Spleen (tissue), 11 donors: ENCODE data around the gene RCN2. TPM values are rescaled to one million over a fixed set of nuclear protein-coding genes. Genes with fewer than 3 reads are reported as not detected.
A peak's percentile ranks its signal among the peaks of the same experiment; 100 is the strongest.

Source experiments
- DNase-seq: peaks from one replicate; pipeline ENCODE4 v3.0.0-alpha.2; 2020
- H3K27ac ChIP-seq, 8 donors: fragments of 200-600 bp; sonication (generic) in 7 of 8; 1 replicate in 4 of 8; 2 replicates in 4 of 8; pipeline versions ENCODE4 v1.5.0 to v1.8.0; 2016 to 2021; ENCODE audit warnings: inconsistent platforms in 4 of 8, mild to moderate bottlenecking in 4 of 8, moderate library complexity in 1 of 8
- H3K27me3 ChIP-seq, 7 donors: fragments of 200-600 bp; sonication (generic) in 6 of 7; replicated peaks in 1 of 7; 1 replicate in 4 of 7; 2 replicates in 3 of 7; pipeline versions ENCODE4 v1.5.0 to v1.8.0; 2016 to 2021; ENCODE audit warnings: inconsistent platforms in 3 of 7, mild to moderate bottlenecking in 1 of 7
- H3K36me3 ChIP-seq, 6 donors: fragments of 200-600 bp; sonication (generic) in 5 of 6; 1 replicate in 4 of 6; 2 replicates in 2 of 6; pipeline versions ENCODE4 v1.5.0 to v1.8.0; 2016 to 2021; ENCODE audit warnings: inconsistent platforms in 2 of 6
- H3K4me1 ChIP-seq, 6 donors: fragments of 200-600 bp; sonication (generic) in 5 of 6; 1 replicate in 3 of 6; 2 replicates in 3 of 6; pipeline versions ENCODE4 v1.5.0 to v1.8.0; 2016 to 2021; ENCODE audit warnings: inconsistent platforms in 3 of 6
- H3K4me3 ChIP-seq, 8 donors: fragments of 200-600 bp; sonication (generic) in 7 of 8; 1 replicate in 4 of 8; 2 replicates in 4 of 8; pipeline versions ENCODE4 v1.5.0 to v1.8.0; 2016 to 2021; ENCODE audit warnings: inconsistent platforms in 4 of 8, mild to moderate bottlenecking in 4 of 8, moderate library complexity in 2 of 8
- H3K9me3 ChIP-seq, 8 donors: fragments of 200-600 bp; sonication (generic) in 7 of 8; 1 replicate in 4 of 8; 2 replicates in 4 of 8; pipeline versions ENCODE4 v1.5.0 to v1.8.0; 2016 to 2021; ENCODE audit warnings: inconsistent platforms in 4 of 8
- CTCF ChIP-seq, 11 experiments: fragments of 200-600 bp in 7 of 11; fragments of 450-650 bp in 4 of 11; sonication (generic) in 4 of 11; IDR thresholded peaks in 8 of 11; conservative IDR thresholded peaks in 3 of 11; 1 replicate in 7 of 11; 2 replicates in 4 of 11; pipeline versions ENCODE4 v1.4.0 to v1.8.0; 2016 to 2021; ENCODE audit warnings: antibody characterized with exemption in 11 of 11, inconsistent platforms in 4 of 11, mild to moderate bottlenecking in 1 of 11
- POLR2A ChIP-seq, 3 donors: fragments of 450-650 bp; IDR thresholded peaks; one replicate each; pipeline ENCODE4 v1.5.1; 2017; ENCODE audit warnings: antibody characterized with exemption in 3 of 3, mild to moderate bottlenecking in 1 of 3
- POLR2AphosphoS5 ChIP-seq, 3 donors: sonication (generic); formaldehyde crosslinking; IDR thresholded peaks; one replicate each; pipeline ENCODE4 v1.5.1; 2017; ENCODE audit warnings: antibody characterized with exemption in 3 of 3
- WGBS, 5 donors: extraction: QIAGEN DNeasy Blood & Tissue Kit in 3 of 5; methylation state at CpG; one replicate each; pipeline versions ENCODE4 v1.1.5 to v1.1.7; 2013 to 2018; 5-methylcytosine and 5-hydroxymethylcytosine counted together
- intact Hi-C: fragments of 100-400 bp; cut with DNase I; formaldehyde crosslinking; loops from one replicate; pipeline ENCODE4 v1.15.0; 2023; ENCODE audit warnings: low total_unique reads
- polyA plus RNA-seq, 3 donors: library from polyadenylated mRNA; stranded (reverse); fragments of 200-250 nt; gene quantifications; one replicate each; pipeline ENCODE4 v1.2.1, GENCODE V29; 2013
- total RNA-seq, 7 donors: library from RNA; depleted of rRNA in 3 of 7; stranded (reverse); fragments of >200 nt in 3 of 7; fragmentation: NEBNext Ultra II Directional in 4 of 7; extraction: Animal tissue kit (Norgen Biotek cat#: 25700) in 4 of 7; gene quantifications; one replicate each; pipeline versions ENCODE4 v1.1.0 to v1.2.1, GENCODE V29; 2016 to 2021
- donor health status: healthy with polysubstance abuse.
- donor health status: DM: no; HTN: no; CAD: no; lungs with moderate emphysema.
- donor health status: DM: no; HTN: no; CAD: no.
- donor health status: Bipolar disorder and iron deficiency.
- donor health status: healthy.
- donor health status: DM: no; HTN: no; CAD: no.
- donor health status: DM: yes; HTN: yes; CAD: no.

Gene RCN2
- total and polyA plus RNA-seq, 10 donors: 24.6 to 38.3 (median 31.6) TPM

GRCh38 chr15:76987896-76988860 is 56.6 kb downstream of the RCN2 start:
- Histone ChIP-seq H3K9me3 (no peaks in the 10 kb centered on the region), H3K4me1 (peaks cover 11 to 80% (median 42%) of the 10 kb centered on the region in 6 donors), H3K4me3 (peak overlapping the region in 1 of 8 donors; percentile 6), H3K27ac (peak overlapping the region; percentile 23 to 84 (median 71)), H3K36me3 (no peaks in the 10 kb centered on the region), H3K27me3 (no peaks in the 10 kb centered on the region)
- DNase-seq: peak; percentile 89
- TF ChIP-seq CTCF (IDR thresholded peaks at IDR 0.05 in 8 of 11, conservative IDR thresholded peaks at IDR 0.05 in 3 of 11): no peak
- TF ChIP-seq POLR2AphosphoS5 (IDR thresholded peaks at IDR 0.05): peak in 1 of 3 donors; percentile 29
- no peak for TF ChIP-seq POLR2A (IDR thresholded peaks at IDR 0.05)
- 29 to 45% (median 39%) methylated on average over 11 of the region's 11 CpGs for WGBS, 5 donors
- intact Hi-C loops: no loop called here

GRCh38 chr15:76988867-76989780 is 57.6 kb downstream of the RCN2 start:
- intact Hi-C loops: no loop called here
- H3K27ac ChIP-seq: peak overlapping the region; percentile 23 to 84 (median 71)
- DNase-seq: peak; percentile 67

GRCh38 chr15:76991048-76991447 is 59.5 kb downstream of the RCN2 start:
- TF ChIP-seq POLR2AphosphoS5 (IDR thresholded peaks at IDR 0.05) (no peak), CTCF (IDR thresholded peaks at IDR 0.05 in 8 of 11, conservative IDR thresholded peaks at IDR 0.05 in 3 of 11) (no peak), POLR2A (IDR thresholded peaks at IDR 0.05) (no peak)
- H3K36me3 ChIP-seq: no peaks in the 10 kb centered on the region
- peak overlapping the region in 3 of 8 donors; percentile 92 to 97 (median 93) for H3K27ac ChIP-seq
- 59 to 86% (median 73%) methylated on average over 7 of the region's 7 CpGs for WGBS, 5 donors
- DNase-seq: peak; percentile 79
- no peaks in the 10 kb centered on the region for H3K27me3 ChIP-seq
- no peak overlapping the region for H3K4me3 ChIP-seq
- peaks cover 11 to 95% (median 62%) of the 10 kb centered on the region in 6 donors for H3K4me1 ChIP-seq
- intact Hi-C loops: no loop called here
- H3K9me3 ChIP-seq: no peaks in the 10 kb centered on the region

More at GRCh38 chr15:76988867-76989780, 57.6 kb downstream of the RCN2 start:
- TF ChIP-seq POLR2AphosphoS5 (IDR thresholded peaks at IDR 0.05): no peak
- TF ChIP-seq CTCF (IDR thresholded peaks at IDR 0.05 in 8 of 11, conservative IDR thresholded peaks at IDR 0.05 in 3 of 11): no peak
- TF ChIP-seq POLR2A (IDR thresholded peaks at IDR 0.05): no peak
- H3K9me3 ChIP-seq: no peaks in the 10 kb centered on the region
- no peaks in the 10 kb centered on the region for H3K36me3 ChIP-seq
- 60 to 77% (median 66%) methylated on average over 12 of the region's 12 CpGs for WGBS, 5 donors
- peak overlapping the region in 1 of 8 donors; percentile 6 for H3K4me3 ChIP-seq
- peaks cover 11 to 80% (median 46%) of the 10 kb centered on the region in 6 donors for H3K4me1 ChIP-seq
- H3K27me3 ChIP-seq: no peaks in the 10 kb centered on the region
